ENCODE data around the gene NIFK.

The NIFK gene

DNA sequence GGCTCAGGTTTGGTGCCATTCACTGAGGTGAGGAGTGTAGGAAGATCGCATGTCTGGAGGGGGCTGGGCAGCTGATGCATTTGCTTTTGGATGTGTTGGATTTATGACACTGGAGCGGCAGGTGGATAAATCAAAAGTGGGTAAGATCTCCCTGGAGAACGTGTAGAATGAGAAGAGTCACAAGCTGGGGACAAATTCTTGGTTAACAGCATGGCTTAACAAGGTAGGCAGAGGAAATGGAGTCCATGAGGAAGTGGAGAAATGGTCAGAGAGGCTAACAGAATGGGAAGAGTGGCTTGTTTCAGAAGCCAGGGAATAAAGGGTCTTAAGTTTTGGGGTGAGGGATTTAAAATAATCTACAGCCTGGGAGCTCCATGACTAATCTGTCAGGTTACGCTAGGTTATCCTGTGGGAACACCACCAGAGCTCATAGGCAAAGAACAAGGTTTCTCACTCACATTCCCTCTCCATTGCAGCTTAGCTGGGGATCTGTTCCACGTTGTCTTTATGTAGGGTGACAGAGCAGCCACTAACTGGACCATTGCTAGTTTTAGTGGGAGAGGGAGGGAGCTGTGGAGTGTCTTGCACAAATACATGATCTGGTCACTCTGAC is 31.6 kb upstream of the NIFK start:
- Histone ChIP-seq H3K4me1 (no peaks in the 10 kb centered on the region), H3K27ac (no peak overlapping the region), H3K36me3 (ENCODE audit: control insufficient read depth, insufficient read depth, low read length) (no peaks in the 10 kb centered on the region), H3K4me3 (ENCODE audit: low read depth, low read length) (no peak overlapping the region), H3K9ac (no peak overlapping the region), H3K4me2 (ENCODE audit: low read length) (no peak overlapping the region), H3K79me2 (no peaks in the 10 kb centered on the region), H2AFZ (no peak overlapping the region), H3K9me3 (ENCODE audit: control insufficient read depth, low read length) (no peaks in the 10 kb centered on the region), H3K27me3 (ENCODE audit: control insufficient read depth, insufficient read depth, low read length) (no peaks in the 10 kb centered on the region)
- TF ChIP-seq CTCF (IDR thresholded peaks at IDR 0.05) = no peak

DNA sequence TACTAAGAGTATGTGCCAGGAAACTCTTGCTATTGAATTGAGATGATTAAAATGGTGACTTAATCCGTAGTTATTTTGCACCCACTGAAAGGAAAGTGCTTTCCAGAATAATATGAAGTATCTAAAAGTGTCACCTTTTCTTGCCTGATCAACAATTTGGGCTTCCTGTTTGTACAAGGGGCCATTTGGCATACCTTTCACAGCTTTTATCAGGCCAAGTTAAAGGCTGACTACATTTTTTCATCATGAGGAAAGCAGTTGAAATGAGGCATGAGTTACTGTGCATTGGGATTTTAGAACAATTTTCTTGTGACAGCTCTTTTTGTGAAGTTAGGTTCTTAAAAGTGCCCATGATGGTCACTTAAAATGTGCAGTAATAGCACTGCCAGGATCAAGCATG is 29.9 kb upstream of the NIFK start:
- H3K27me3 ChIP-seq (ENCODE audit: control insufficient read depth, insufficient read depth, low read length) = no peaks in the 10 kb centered on the region
- H3K4me2 ChIP-seq (ENCODE audit: low read length) = no peak overlapping the region
- H2AFZ ChIP-seq = no peak overlapping the region
- H3K9ac ChIP-seq = no peak overlapping the region
- no peak overlapping the region for H3K27ac ChIP-seq
- no peaks in the 10 kb centered on the region for H3K9me3 ChIP-seq (ENCODE audit: control insufficient read depth, low read length)
- H3K79me2 ChIP-seq = no peaks in the 10 kb centered on the region
- H3K4me1 ChIP-seq = no peaks in the 10 kb centered on the region
- no peak overlapping the region for H3K4me3 ChIP-seq (ENCODE audit: low read depth, low read length)
- TF ChIP-seq CTCF (IDR thresholded peaks at IDR 0.05) = no peak
- H3K36me3 ChIP-seq (ENCODE audit: control insufficient read depth, insufficient read depth, low read length) = no peaks in the 10 kb centered on the region

GRCh38 chr2:121764681-121765228 is 28.1 kb upstream of the NIFK start:
- Histone ChIP-seq H2AFZ (no peak overlapping the region), H3K79me2 (peaks cover 5% of the 10 kb centered on the region), H3K27me3 (ENCODE audit: control insufficient read depth, insufficient read depth, low read length) (no peaks in the 10 kb centered on the region), H3K4me3 (ENCODE audit: low read depth, low read length) (no peak overlapping the region), H3K27ac (no peak overlapping the region), H3K9ac (no peak overlapping the region), H3K4me1 (no peaks in the 10 kb centered on the region), H3K9me3 (ENCODE audit: control insufficient read depth, low read length) (no peaks in the 10 kb centered on the region), H3K4me2 (ENCODE audit: low read length) (no peak overlapping the region), H3K36me3 (ENCODE audit: control insufficient read depth, insufficient read depth, low read length) (no peaks in the 10 kb centered on the region)
- no peak for TF ChIP-seq CTCF (IDR thresholded peaks at IDR 0.05)

GRCh38 chr2:121755237-121756111 is 18.8 kb upstream of the NIFK start, which contains the start of gene TSN:
TSS of gene TSN (plus strand) at chr2:121755651. CDS start at chr2:121755780, 129 bp downstream.
- Histone ChIP-seq H3K9ac (peak within 1 kb of the TSS; percentile 42), H2AFZ (peak within 1 kb of the TSS; percentile 80), H3K4me3 (ENCODE audit: low read depth, low read length) (peak within 1 kb of the TSS; percentile 68), H3K36me3 (ENCODE audit: control insufficient read depth, insufficient read depth, low read length) (no peaks in the 10 kb centered on the region), H3K27me3 (ENCODE audit: control insufficient read depth, insufficient read depth, low read length) (no peaks in the 10 kb centered on the region), H3K79me2 (peaks cover 15% of the 10 kb centered on the region), H3K4me2 (ENCODE audit: low read length) (peak within 1 kb of the TSS; percentile 88), H3K27ac (peak within 1 kb of the TSS; percentile 53), H3K4me1 (peaks cover 12% of the 10 kb centered on the region), H3K9me3 (ENCODE audit: control insufficient read depth, low read length) (no peaks in the 10 kb centered on the region)
- no peak for TF ChIP-seq CTCF (IDR thresholded peaks at IDR 0.05)
